ENCODE results near the gene GATM.
"Not testable (repeated sequence)": the region's sequence is repeated elsewhere in the genome, so short reads cannot be mapped to it uniquely, and the experiment has no call there.

The GATM gene

GRCh38 chr15:45387380-45388007, 9.2 kb upstream of the GATM start:
- DNase-seq, result no peak

DNA sequence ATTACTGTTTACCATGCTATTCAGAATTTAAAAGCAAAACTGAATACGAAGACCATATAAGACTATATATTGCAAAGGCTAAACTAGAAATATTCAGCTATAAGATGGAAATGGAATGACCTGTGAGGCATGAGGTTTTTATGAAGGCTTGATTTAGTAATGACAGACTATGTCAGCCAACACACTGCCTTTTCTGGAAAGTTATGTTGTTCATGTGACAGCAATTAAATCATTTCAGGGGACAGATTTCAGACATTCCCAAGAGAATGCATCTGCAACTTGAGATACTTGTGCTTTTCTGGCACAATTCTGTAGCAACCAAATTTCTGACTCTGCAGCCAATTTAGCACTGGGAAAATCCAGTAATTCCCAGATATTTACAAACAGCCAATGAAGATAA, 8.6 kb upstream of the GATM start:
- no peak for DNase-seq

- peak in 1 of 3 experiments; percentile 26 for DNase-seq
Measured at GRCh38 chr15:45386420-45386819, 8.1 kb upstream of the GATM start.

DNA sequence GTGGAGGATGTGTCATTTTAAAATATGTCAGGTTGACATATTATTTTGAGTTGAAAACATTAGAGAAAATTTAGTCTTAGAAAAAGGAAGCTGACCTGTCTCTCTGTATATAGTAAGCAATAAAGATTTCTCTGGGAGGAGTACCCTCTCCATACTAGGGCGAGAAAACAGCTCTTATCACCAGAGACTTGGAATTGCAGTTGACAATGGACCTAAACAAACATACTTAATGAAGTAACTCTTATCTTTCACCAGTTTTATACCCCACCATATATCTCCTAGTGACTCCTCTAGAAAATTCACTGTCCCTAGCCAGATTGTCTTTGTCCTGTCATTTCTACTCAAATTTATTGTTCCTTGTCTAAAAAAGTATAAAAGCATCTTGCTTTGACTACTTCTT, 7.2 kb upstream of the GATM start:
- no peak for DNase-seq

- DNase-seq, result no peak
Measured at GRCh38 chr15:45384700-45385099, 6.4 kb upstream of the GATM start.

- peak in 1 of 3 experiments; percentile 15 for DNase-seq
Measured at GRCh38 chr15:45378913-45379262, 544 bp upstream of the GATM start.

- DNase-seq, result peak in 2 of 3 experiments; percentile 41 to 42
Measured at GRCh38 chr15:45377609-45378148, 665 bp downstream of the GATM start.

DNA sequence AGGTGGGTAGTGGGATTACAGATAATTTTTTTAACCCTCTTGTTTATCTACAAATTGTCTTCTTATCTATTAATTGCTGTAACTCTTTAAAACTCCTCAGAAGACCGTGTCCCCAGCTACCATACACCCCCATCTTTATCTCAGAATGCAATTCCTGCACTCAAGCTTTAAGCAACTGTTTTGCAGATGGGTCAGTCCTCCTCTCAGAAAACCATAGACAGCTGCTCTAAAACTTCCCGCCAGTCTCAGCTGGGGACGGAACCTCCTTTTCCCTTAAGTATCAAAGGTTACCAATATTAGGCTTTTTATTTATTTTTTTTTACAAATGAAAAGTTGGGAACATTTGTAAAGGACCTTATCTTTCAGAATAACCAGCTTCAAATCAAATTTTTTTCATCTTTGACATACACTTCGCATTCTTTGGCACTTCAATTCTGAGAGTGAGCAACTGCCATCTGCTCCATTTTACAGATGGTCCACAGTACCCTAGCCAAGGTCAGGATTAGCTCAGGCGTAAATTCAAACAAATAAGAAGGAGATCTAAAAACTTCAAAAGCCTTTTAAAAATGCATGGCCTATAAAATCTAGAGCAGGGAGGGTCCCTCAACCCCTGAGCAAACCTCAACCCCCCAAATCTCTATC, 1.3 kb downstream of the GATM start:
- no peak for DNase-seq

DNA sequence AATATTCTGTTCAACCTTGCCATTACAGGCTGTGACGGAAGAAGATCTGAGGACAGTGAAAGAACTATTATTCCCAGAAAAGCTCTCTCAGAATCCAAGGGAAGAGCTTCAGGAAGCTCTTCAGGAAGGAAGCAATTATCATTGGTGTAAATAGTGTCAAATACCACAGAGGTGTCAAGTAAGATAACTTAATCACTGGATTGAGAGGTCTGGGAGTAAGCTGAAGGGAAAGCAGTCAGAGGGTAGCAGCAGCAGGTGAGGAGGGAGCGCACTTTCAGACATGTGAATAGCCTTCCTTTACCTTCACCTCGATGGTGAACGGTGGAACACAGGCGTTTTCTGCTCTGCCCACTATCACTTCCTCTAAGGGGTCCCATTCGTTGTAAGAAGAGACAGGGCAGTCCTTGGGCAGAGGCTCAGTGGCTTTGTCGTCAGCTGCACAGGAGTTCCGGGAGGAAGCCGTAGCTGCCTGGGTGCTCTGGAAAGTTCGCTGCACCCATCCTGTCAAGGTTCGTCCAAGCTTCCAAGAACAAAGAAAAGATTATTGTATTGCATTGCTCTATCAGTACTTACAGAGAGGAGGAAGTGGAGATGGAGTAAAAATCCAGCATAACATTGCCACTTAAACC, 1.9 kb downstream of the GATM start:
- no peak for DNase-seq

- DNase-seq, result no peak
Measured at GRCh38 chr15:45375836-45376235, 2.5 kb downstream of the GATM start.

DNA sequence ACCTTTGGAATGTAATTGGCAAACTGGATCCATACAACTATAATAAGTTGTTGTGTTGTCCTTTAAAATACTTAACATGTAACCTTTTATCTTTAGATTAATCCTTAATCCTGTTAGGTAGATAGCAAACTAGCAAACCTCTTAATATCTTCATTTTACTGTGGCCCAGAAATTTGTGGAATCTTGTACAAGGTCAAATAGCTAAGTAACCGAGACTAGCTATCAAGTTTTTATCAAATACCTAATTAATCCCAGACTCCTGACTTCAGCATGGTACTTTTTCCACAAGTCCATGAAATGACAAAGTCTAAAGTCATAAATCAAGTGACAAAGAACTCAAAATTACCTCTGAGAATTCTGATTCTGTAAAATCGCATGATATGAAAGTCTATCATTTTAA, 4.4 kb downstream of the GATM start:
- DNase-seq, result no peak

- no peak for DNase-seq
Measured at GRCh38 chr15:45372041-45372995, 6.0 kb downstream of the GATM start.

DNA sequence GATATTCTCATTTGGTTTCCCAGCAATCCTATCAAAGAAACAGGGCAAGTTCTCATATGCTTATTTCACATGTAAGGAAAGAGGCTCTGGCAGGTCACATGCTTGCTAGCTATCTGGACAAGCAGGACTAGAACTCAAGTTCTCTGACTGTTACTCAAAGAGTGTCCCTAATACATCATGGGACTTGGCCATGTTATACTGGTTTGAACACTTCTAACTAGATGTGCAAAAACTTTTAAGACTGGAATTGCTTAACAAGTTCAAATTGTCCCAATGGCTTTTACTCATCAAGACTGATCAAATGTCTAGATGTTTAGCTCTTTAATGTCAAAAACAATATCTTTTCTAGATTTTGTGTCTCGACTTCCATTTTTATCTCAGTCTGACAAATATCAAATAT, 6.8 kb downstream of the GATM start:
- DNase-seq, result no peak

DNA sequence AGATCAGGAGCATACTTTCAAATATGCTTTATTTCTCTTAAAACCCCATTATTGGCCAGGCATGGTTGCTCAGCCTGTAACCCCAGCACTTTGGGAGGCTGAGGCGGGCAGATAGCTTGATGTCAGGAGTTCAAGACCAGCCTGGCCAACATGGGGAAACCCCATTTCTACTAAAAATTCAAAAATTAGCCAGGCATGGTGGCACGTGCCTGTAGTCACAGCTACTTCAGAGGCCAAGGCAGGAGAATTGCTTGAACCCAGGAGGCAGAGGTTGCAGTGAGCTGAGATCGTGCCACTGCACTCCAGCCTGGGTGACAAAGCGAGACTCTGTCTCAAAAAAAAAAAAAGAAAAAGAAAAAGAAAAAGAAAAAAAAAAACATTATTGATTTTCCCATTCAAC, 8.3 kb downstream of the GATM start:
- DNase-seq, result not testable (repeated sequence)

- DNase-seq, result not testable (repeated sequence)
Measured at GRCh38 chr15:45367222-45367621, 11.1 kb downstream of the GATM start.

GRCh38 chr15:45364271-45364670, 14.1 kb downstream of the GATM start:
- DNase-seq, result peak in 1 of 3 experiments; percentile 38

- no peak for DNase-seq
Measured at GRCh38 chr15:45363801-45364200, 14.5 kb downstream of the GATM start.

DNA sequence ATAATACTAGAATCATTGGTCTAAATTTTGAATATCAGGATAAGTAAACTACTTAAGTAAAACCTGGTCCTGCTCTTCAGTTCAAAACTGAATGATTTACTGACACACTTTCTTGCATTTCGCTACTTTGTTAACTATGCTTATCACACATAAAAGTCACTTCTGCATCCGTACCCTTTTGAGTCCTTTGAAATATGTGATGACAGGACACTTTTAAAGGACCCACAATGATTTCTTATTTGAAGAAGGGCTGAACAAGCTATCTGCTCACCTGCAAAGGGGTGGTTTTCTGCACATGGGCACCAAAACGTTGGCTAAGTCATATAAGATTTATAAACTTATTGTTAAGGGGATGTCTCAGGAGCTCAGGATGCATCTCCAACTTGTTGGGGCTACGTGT, 15.0 kb downstream of the GATM start:
- no peak for DNase-seq

GRCh38 chr15:45362419-45362818, 15.9 kb downstream of the GATM start:
- DNase-seq, result no peak

GRCh38 chr15:45361878-45362277, 16.5 kb downstream of the GATM start:
- DNase-seq, result no peak

GRCh38 chr15:45355860-45356259, 22.5 kb downstream of the GATM start:
- DNase-seq, result no peak

DNA sequence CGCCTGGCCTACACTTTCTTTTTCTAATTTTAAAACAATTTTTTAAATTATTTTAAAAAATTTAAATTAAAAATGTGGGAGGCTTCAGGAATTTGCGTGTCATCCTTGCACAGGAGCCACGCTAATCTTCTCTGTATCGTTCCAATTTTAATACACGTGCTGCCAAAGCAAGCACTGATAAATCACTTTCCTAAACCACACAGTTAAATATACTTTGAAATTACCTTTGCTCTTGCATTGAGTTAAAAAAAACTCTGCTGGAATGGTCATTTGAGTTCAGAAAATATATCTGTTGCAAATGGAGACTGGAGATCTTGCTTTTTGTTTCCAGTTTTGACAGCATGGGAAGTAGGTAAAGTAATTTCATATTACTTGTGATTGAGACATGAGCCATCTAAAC, 23.6 kb downstream of the GATM start:
- DNase-seq, result no peak

GRCh38 chr15:45351227-45351626, 27.1 kb downstream of the GATM start:
- DNase-seq, result no peak
